IPS DF 4.7 (cell line): ENCODE measurements around the gene RSBN1.
"Not testable (repeated sequence)": the region's sequence is repeated elsewhere in the genome, so short reads cannot be mapped to it uniquely, and the experiment has no call there.

Experiments used
- DNase-seq: peaks from one replicate; pipeline ENCODE4 v3.0.0-alpha.2; 2013; ENCODE audit warnings: low spot score; ENCODE audit errors: extremely low read depth

The RSBN1 gene

DNA sequence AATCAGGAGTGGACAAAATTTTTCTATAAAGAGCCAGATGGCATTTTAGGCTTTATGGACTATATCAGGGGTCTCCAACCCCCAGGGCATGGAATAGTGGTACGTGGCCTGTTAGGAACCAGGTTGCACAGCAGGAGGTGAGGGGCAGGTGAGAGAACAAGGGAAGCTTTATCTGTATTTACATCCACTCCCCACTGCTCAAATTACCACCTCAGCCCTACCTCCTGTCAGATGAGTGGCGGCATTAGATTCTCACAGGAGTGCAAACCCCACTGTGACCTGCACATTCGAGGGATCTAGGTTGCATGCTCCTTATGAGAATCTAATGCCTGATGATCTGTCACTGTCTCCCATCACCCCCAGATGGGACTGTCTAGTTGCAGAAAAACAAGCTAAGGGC is 66.9 kb downstream of the RSBN1 start:
- no peak for DNase-seq

DNA sequence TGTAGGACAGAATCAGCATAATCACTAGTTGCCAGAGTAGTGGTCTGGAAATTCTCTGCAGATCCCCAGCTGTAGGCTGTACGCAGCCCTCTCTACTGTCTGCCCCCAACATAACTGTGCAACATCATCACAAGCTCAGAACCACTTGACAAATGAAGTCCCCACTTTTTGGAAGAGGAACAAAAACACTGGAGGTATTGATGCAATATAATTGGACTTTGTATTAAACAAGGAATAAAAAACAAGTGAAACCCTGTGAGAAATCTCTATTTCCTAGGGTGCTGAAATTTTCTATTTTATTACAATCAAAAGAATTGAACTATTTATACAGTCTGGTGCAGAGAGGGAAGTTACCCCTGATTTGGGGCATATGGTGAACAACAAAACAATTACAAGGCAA is 68.2 kb downstream of the RSBN1 start:
- DNase-seq, result no peak

DNA sequence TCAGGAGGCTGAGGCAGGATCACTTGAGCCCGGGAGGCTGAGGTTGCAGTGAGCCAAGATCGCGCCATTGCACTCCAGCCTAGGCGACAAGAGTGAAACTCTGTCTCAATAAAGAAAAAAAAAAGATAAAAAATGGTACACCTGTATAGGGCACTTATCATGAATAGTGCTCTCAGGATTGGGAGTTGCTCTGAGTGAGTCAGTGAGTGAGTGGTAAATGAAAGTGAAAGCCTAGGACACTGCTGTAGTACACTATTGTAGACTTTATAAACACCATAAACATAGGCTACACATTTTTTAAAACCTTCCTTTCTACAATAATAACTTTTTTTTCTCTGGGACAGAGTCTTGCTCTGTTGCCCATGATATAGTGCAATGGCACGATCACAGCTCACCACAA is 69.8 kb downstream of the RSBN1 start:
- DNase-seq, result no peak

DNA sequence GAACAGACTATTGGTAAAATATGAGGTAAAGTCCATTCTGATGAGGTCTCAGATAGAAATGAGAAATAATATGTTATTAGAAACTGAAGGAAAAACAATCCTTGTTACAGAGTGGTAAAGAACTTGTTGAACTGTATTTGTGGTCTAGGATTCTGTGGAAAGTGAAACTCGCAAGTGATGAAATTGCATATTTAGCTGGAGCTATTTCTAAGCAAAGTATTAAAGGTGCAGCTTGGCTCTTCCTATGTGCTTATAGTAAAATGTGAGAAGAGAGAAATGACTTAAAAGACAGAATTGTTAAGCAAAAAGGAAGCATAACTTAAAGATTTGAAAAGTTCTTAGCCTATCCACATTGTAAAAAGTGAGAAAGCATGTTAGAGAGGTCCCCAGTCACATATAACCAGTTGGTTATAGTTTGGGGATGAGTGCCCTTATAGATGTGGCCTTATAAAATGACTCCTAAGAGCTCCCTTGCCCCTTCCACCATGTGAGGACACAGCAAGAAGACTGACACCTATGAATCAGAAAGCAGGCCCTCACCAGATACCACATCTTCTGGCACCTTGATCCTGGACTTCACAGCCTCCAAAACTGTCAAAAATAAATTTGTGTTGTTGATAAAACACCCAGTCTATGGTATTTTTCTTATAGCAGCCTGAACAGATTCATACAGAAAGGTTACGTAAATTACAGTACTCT is 77.8 kb downstream of the RSBN1 start:
- no peak for DNase-seq

DNA sequence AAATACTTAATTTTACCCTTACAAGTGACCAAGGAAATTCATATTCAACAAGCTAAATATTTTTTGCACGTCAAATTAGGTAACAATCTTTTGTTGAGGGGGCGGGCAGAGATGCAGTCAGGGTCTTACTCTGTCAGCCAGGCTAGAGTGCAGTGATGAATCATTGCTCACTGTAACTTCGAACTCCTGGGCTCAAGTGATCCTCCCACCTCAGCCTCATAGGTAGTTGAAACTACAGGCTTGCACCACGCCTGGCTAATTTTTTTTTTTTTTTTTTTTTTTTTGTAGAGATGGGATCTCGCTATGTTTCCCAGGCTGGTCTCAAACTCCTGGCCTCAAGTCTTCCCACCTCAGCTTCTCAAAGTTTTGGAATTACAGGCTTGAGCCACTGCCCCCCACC is 79.5 kb downstream of the RSBN1 start:
- no peak for DNase-seq

GRCh38 chr1:113721010-113721409 is 91.3 kb downstream of the RSBN1 start:
- DNase-seq, result no peak

- not testable (repeated sequence) for DNase-seq
Measured at GRCh38 chr1:113718621-113719020, 93.7 kb downstream of the RSBN1 start.

DNA sequence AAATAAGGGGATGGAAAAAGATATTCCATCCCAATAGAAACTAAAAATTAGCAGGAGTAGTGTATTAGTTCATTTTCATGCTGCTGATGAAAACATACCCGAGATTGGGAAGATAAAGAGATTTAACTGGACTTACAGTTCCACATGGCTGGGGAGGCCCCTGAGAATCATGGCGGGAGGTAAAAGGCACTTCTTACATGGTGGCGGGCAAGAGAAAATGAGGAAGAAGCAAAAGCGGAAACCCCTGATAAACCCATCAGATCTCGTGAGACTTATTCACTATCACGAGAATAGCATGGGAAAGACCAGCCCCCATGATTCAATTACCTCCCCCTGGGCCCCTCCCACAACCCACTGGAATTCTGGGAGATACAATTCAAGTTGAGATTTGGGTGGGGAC is 94.8 kb downstream of the RSBN1 start:
- DNase-seq, result not testable (repeated sequence)

GRCh38 chr1:113714606-113715269 is 97.5 kb downstream of the RSBN1 start:
- DNase-seq, result no peak
